HepG2 (cell line): ENCODE results near the gene CD72. TPM values are rescaled to one million over a fixed set of nuclear protein-coding genes. Genes with fewer than 3 reads are reported as not detected.
A peak's percentile ranks its signal among the peaks of the same experiment; 100 is the strongest.

Experiments
- GMEB2 ChIP-seq: IDR thresholded peaks from 2 replicates; pipeline ENCODE4 v1.6.1; 2016; ENCODE audit warnings: missing biosample characterization, missing genetic modification reagents, low read depth
- KDM6A ChIP-seq: IDR thresholded peaks from 2 replicates; pipeline ENCODE4 v1.6.1; 2016; ENCODE audit warnings: low read depth
- KLF9 ChIP-seq: IDR thresholded peaks from 2 replicates; pipeline ENCODE4 v1.6.1; 2016; ENCODE audit warnings: low read depth
- MEF2D ChIP-seq: sonication (generic); formaldehyde crosslinking; IDR thresholded peaks from 2 replicates; pipeline ENCODE4 v1.5.1; 2020; ENCODE audit warnings: mild to moderate bottlenecking, missing genetic modification reagents
- MTA1 ChIP-seq: sonication (generic); formaldehyde crosslinking; IDR thresholded peaks from 2 replicates; pipeline ENCODE4 v1.4.0; 2020; ENCODE audit warnings: missing genetic modification reagents, mild to moderate bottlenecking, borderline replicate concordance
- RBFOX2 ChIP-seq: fragments of 200-400 bp; formaldehyde crosslinking; IDR thresholded peaks from 2 replicates; pipeline ENCODE4 v1.6.1; 2017; ENCODE audit warnings: low read depth, mild to moderate bottlenecking, low read length
- RFX1 ChIP-seq: fragments of 450-650 bp; IDR thresholded peaks from 2 replicates; pipeline ENCODE4 v1.6.1; 2017
- TBL1XR1 ChIP-seq: fragments of 150-350 bp; IDR thresholded peaks from 2 replicates; pipeline ENCODE4 v1.6.1; 2014; ENCODE audit warnings: borderline replicate concordance, low read length; ENCODE audit not compliant: partially characterized antibody
- TOPORS ChIP-seq: sonication (generic); formaldehyde crosslinking; IDR thresholded peaks from 2 replicates; pipeline ENCODE4 v1.8.0; 2023; ENCODE audit warnings: mild to moderate bottlenecking, missing genetic modification reagents
- ZBTB7A ChIP-seq: sonication (generic); formaldehyde crosslinking; IDR thresholded peaks from 2 replicates; pipeline ENCODE4 v1.8.0; 2022; ENCODE audit warnings: mild to moderate bottlenecking, missing genetic modification reagents
- ZFAT ChIP-seq: sonication (generic); formaldehyde crosslinking; conservative IDR thresholded peaks from 2 replicates; pipeline ENCODE4 v1.8.1; 2023; ENCODE audit warnings: missing genetic modification reagents, inconsistent platforms
- ZNF230 ChIP-seq: sonication (generic); formaldehyde crosslinking; IDR thresholded peaks from 2 replicates; pipeline ENCODE4 v1.4.0; 2020; ENCODE audit warnings: mild to moderate bottlenecking, missing genetic modification reagents
- ZNF235 ChIP-seq: sonication (generic); formaldehyde crosslinking; IDR thresholded peaks from 2 replicates; pipeline ENCODE4 v1.8.1; 2023; ENCODE audit warnings: mild to moderate bottlenecking, missing genetic modification reagents, borderline replicate concordance
- ZNF264 ChIP-seq: sonication (generic); formaldehyde crosslinking; IDR thresholded peaks from 2 replicates; pipeline ENCODE4 v1.4.0; 2020; ENCODE audit warnings: missing genetic modification reagents
- ZNF720 ChIP-seq: sonication (generic); formaldehyde crosslinking; IDR thresholded peaks from 2 replicates; pipeline ENCODE4 v1.4.0; 2020; ENCODE audit warnings: missing genetic modification reagents
- ZNF761 ChIP-seq: sonication (generic); formaldehyde crosslinking; conservative IDR thresholded peaks from 2 replicates; pipeline ENCODE4 v1.4.0; 2020; ENCODE audit warnings: mild to moderate bottlenecking, missing genetic modification reagents
- polyA plus RNA-seq, 8 experiments: library from polyadenylated mRNA; depleted of rRNA in 3 of 8; stranded (reverse) in 7 of 8; unstranded in 1 of 8; fragments of >200 nt; fragmentation: Illumina TruSeq in 4 of 8; extraction: Trizol in 4 of 8; gene quantifications; 2 replicates each; pipeline versions ENCODE4 v1.2.1 to v1.2.3, GENCODE V29; 2011 to 2016; ENCODE audit warnings: low read depth in 4 of 8, missing spikeins in 1 of 8, mixed read lengths in 1 of 8; ENCODE audit not compliant: insufficient read depth in 1 of 8
- total RNA-seq, 5 experiments: library from RNA; depleted of rRNA; stranded (reverse); fragments of >200 nt; fragmentation: Illumina TruSeq; extraction: Trizol; gene quantifications; 2 replicates each; pipeline ENCODE4 v1.2.3, GENCODE V29; 2016; ENCODE audit warnings: low read depth in 1 of 5
- TF ChIP-seq, protein P1 (sequence below), 2 experiments: sonication (generic) in 1 of 2; formaldehyde crosslinking in 1 of 2; IDR thresholded peaks; 2 replicates each; pipeline versions ENCODE4 v1.6.1 to v1.9.0; 2014 to 2022; ENCODE audit warnings: antibody characterized with exemption in 1 of 2, borderline replicate concordance in 1 of 2, inconsistent platforms in 1 of 2, low read depth in 1 of 2, missing genetic modification reagents in 1 of 2
- TF ChIP-seq, protein P2 (sequence below): sonication (generic); formaldehyde crosslinking; IDR thresholded peaks from 2 replicates; pipeline ENCODE4 v1.8.1; 2023; ENCODE audit warnings: mild to moderate bottlenecking, inconsistent platforms, moderate library complexity, missing genetic modification reagents, borderline replicate concordance

Gene CD72
- total and polyA plus RNA-seq, 2 of the 13 experiments (the other 11 are each of a cell fraction or from before 2014, with no cell fraction given) = 0.18 to 1.1 TPM

DNA sequence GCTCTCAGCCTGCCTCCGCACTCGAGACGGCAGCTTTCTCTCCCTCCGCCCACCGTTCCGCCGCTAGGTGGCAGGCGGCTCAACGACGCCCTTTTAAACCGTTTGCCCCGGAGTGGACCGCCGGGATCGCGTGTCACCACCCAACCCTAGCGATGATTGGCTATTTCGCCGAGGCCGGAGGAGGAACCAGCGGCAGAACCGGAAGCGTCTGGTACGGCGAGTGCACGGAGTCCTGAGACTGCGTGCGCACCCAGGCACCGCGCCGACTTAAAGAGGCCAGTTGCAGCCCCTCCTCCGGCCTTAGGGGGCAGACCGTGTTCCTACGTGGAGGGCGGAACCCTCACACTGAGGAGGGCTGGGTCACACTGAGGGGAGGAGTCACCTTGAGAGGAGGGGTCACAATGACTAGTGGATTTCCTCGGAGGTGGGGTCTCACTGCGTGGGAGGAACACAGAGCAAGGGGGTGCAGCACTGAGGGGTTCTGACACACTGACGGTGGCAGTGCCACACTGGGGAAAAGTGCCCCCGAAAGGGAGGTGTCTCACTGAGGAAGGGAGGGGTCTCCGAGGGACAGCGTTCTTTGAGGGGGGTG, 14.1 kb downstream of the CD72 start (continued):
- TF ChIP-seq, protein P1, sequence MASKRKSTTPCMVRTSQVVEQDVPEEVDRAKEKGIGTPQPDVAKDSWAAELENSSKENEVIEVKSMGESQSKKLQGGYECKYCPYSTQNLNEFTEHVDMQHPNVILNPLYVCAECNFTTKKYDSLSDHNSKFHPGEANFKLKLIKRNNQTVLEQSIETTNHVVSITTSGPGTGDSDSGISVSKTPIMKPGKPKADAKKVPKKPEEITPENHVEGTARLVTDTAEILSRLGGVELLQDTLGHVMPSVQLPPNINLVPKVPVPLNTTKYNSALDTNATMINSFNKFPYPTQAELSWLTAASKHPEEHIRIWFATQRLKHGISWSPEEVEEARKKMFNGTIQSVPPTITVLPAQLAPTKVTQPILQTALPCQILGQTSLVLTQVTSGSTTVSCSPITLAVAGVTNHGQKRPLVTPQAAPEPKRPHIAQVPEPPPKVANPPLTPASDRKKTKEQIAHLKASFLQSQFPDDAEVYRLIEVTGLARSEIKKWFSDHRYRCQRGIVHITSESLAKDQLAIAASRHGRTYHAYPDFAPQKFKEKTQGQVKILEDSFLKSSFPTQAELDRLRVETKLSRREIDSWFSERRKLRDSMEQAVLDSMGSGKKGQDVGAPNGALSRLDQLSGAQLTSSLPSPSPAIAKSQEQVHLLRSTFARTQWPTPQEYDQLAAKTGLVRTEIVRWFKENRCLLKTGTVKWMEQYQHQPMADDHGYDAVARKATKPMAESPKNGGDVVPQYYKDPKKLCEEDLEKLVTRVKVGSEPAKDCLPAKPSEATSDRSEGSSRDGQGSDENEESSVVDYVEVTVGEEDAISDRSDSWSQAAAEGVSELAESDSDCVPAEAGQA (IDR thresholded peaks at IDR 0.05; ENCODE audit: low read depth) = no peak
- TF ChIP-seq, protein P1 (CRISPR knock-in tag; IDR thresholded peaks at IDR 0.05; ENCODE audit: borderline replicate concordance) = no peak
- no peak for TF ChIP-seq ZNF720 (CRISPR knock-in tag)
- TF ChIP-seq, protein P2, sequence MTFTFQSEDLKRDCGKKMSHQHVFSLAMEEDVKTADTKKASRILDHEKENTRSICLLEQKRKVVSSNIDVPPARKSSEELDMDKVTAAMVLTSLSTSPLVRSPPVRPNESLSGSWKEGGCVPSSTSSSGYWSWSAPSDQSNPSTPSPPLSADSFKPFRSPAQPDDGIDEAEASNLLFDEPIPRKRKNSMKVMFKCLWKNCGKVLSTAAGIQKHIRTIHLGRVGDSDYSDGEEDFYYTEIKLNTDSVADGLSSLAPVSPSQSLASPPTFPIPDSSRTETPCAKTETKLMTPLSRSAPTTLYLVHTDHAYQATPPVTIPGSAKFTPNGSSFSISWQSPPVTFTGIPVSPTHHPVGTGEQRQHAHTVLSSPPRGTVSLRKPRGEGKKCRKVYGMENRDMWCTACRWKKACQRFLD (CRISPR knock-in tag) = peak; percentile 67; the same call in 1 of the 2 replicates
- no peak for TF ChIP-seq TBL1XR1
- 0 out of 2 replicates have a peak, but pooled peaks have one; percentile 49 for TF ChIP-seq ZNF761 (CRISPR knock-in tag)
- TF ChIP-seq RFX1 = no peak
- TF ChIP-seq ZFAT (CRISPR knock-in tag) = no peak
- peak; percentile 87 for TF ChIP-seq RBFOX2
- no peak for TF ChIP-seq ZNF235
- TF ChIP-seq ZBTB7A (CRISPR knock-in tag) = peak; percentile 91
- TF ChIP-seq KLF9 = peak; percentile 80; the same call in 1 of the 2 replicates
- 0 out of 2 replicates have a peak, but pooled peaks have one; percentile 54 for TF ChIP-seq MTA1 (CRISPR knock-in tag)
- TF ChIP-seq MEF2D (CRISPR knock-in tag) = no peak
- TF ChIP-seq GMEB2 (CRISPR knock-in tag) = peak; percentile 62; the same call in 1 of the 2 replicates
- TF ChIP-seq KDM6A (CRISPR knock-in tag) = no peak
- TF ChIP-seq TOPORS (CRISPR knock-in tag) = peak; percentile 91
- peak; percentile 62; the same call in 1 of the 2 replicates for TF ChIP-seq ZNF264
- TF ChIP-seq ZNF230 (CRISPR knock-in tag) = peak; percentile 86
